Ectodermal cell (in vitro differentiated cells): ENCODE data around the gene PDE8B.
"Not testable (repeated sequence)": the region's sequence is repeated elsewhere in the genome, so short reads cannot be mapped to it uniquely, and the experiment has no call there.

Experiments
- H3K27ac ChIP-seq: 2 replicates; pipeline ENCODE4 v1.7.0; 2013; ENCODE audit warnings: mild to moderate bottlenecking, low read depth, low read length; ENCODE audit not compliant: insufficient read depth, poor library complexity, severe bottlenecking
- H3K27me3 ChIP-seq: 2 replicates; pipeline ENCODE4 v1.7.0; 2013; ENCODE audit warnings: mild to moderate bottlenecking, low read length; ENCODE audit not compliant: insufficient read depth, control insufficient read depth, poor library complexity, severe bottlenecking
- H3K36me3 ChIP-seq: one replicate; pipeline ENCODE4 v1.7.0; 2013; ENCODE audit warnings: low read length; ENCODE audit not compliant: control insufficient read depth, insufficient read depth
- H3K4me1 ChIP-seq: one replicate; pipeline ENCODE4 v1.7.0; 2013; ENCODE audit warnings: low read length; ENCODE audit not compliant: control insufficient read depth, insufficient read depth
- H3K4me3 ChIP-seq: 2 replicates; pipeline ENCODE4 v1.7.0; 2013; ENCODE audit warnings: low read depth, low read length, control low read depth; ENCODE audit not compliant: insufficient read depth
- H3K9me3 ChIP-seq: 2 replicates; pipeline ENCODE4 v1.7.0; 2013; ENCODE audit warnings: mild to moderate bottlenecking, low read length, moderate library complexity; ENCODE audit not compliant: control insufficient read depth
- WGBS, 2 experiments: methylation state at CpG; one replicate each; pipeline ENCODE4 v1.1.7; 2013; ENCODE audit warnings: missing lambda C conversion rate in 2 of 2; 5-methylcytosine and 5-hydroxymethylcytosine counted together

PDE8B gene

DNA sequence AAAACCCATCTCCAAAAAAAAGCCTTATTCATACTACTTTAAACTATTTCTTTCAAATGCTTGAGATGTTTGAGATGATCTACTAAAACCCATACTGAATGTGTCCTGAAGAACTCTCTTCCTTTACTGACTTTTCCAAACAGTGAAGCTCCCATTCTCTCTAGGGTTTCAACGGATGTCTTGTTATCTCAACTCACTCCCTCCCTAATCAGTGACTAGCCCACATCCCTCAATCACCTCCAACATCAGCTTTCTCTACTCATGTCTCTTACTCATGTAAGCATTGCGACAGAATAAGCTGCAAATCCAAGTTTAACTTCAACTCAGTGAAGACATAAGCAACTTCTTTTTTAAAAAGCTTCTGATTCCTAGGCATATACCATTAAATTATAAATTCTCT, 239.5 kb downstream of the PDE8B start:
- Histone ChIP-seq H3K27ac (no peak overlapping the region), H3K27me3 (no peaks in the 10 kb centered on the region), H3K36me3 (peaks cover 23% of the 10 kb centered on the region), H3K9me3 (no peaks in the 10 kb centered on the region), H3K4me3 (no peak overlapping the region), H3K4me1 (no peaks in the 10 kb centered on the region)
- 87 to 90% methylated on average over 2 of the region's 2 CpGs for WGBS, 2 experiments

DNA sequence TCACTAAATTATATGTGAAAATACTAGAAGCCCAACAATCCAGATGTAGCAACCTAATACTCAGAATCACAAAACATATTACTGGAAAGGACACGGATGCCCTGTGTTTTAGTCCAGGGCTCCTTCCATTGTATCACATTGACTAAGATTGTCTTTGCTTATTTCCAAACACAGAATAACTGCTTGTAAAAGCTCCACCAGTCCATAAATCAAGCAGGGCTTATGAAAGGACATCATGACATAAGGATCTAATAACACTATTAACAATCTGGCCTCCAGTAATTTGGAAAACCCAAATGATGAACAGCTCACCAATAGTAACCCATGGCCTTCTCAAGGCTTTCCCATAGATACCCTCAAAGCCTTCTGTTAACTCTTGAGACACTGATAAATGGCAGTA, 241.9 kb downstream of the PDE8B start:
- H3K4me1 ChIP-seq, result no peaks in the 10 kb centered on the region
- H3K27me3 ChIP-seq, result no peaks in the 10 kb centered on the region
- H3K36me3 ChIP-seq, result peaks cover 19% of the 10 kb centered on the region
- 95 to 97% methylated on average over 1 of the region's 1 CpG for WGBS, 2 experiments
- H3K27ac ChIP-seq, result no peak overlapping the region
- H3K4me3 ChIP-seq, result no peak overlapping the region
- no peaks in the 10 kb centered on the region for H3K9me3 ChIP-seq

DNA sequence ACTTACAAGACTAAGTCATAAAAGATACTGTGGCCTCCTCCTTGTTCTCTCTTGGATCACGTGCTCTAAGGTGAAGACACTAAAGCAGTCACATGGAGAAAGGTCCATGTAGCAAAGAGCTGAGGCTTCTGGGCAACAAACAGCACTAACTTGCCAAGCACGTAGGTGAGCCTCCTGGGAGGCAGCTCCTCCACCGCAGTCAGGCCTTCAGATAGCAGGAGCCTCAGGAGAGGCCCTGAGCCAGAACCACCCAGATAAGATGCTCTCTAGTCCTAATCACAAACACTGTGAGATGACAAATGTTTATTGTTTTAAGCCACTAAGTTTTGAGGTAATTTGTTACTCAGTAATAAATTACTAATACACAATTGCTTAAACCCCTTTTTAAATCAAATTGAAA, 243.6 kb downstream of the PDE8B start:
- H3K9me3 ChIP-seq, result no peaks in the 10 kb centered on the region
- WGBS, 2 experiments, result 90 to 95% methylated on average over 3 of the region's 3 CpGs
- no peaks in the 10 kb centered on the region for H3K27me3 ChIP-seq
- H3K4me1 ChIP-seq, result no peaks in the 10 kb centered on the region
- H3K36me3 ChIP-seq, result peaks cover 2% of the 10 kb centered on the region
- H3K27ac ChIP-seq, result no peak overlapping the region
- no peak overlapping the region for H3K4me3 ChIP-seq

DNA sequence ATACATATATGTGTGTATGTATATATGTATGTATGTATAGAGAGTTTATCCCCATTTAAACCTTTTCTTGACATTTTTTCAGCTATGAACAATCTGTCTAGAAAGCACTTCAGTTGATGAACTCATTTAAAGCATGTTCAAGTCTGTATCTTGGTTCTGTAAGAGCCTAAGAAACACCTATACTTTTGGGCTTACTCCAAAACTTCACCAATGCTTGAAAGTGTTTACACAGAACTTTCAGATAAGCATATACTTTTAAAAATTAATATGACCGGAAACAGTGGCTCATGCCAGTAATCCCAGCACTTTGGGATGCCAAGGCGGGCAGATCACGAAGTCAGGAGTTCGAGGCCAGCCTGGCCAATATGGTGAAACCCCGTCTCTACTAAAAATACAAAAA, 250.8 kb downstream of the PDE8B start:
- Histone ChIP-seq H3K27me3 (no peaks in the 10 kb centered on the region), H3K27ac (no peak overlapping the region), H3K9me3 (no peaks in the 10 kb centered on the region), H3K4me1 (no peaks in the 10 kb centered on the region), H3K36me3 (no peaks in the 10 kb centered on the region), H3K4me3 (no peak overlapping the region)
- 91 to 96% methylated on average over 5 of the region's 5 CpGs for WGBS, 2 experiments

DNA sequence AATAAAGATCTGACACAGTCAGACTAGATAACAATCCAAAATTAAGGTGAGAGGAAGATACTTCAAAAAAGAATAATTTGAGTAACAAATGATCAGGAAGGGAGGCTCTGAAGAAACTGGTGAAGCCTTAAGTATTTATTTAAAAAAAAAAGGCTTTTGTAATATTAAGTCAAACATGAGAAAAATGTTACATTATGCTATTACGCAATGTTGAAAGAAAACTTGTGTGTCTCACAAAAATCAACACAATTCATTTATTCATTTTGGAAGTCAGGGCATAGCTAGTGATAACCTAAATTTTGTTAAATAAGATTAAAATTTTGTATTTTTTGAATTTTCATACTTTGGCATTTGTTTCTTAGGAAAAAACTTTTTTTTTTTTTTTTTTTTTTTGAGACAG, 253.4 kb downstream of the PDE8B start:
- no peaks in the 10 kb centered on the region for H3K4me1 ChIP-seq
- H3K36me3 ChIP-seq, result no peaks in the 10 kb centered on the region
- H3K27ac ChIP-seq, result no peak overlapping the region
- no peaks in the 10 kb centered on the region for H3K9me3 ChIP-seq
- 100% methylated on average over 1 of the region's 1 CpG; no CpG with 5 or more reads in 1 of the 2 experiments for WGBS, 2 experiments
- no peaks in the 10 kb centered on the region for H3K27me3 ChIP-seq
- no peak overlapping the region for H3K4me3 ChIP-seq

DNA sequence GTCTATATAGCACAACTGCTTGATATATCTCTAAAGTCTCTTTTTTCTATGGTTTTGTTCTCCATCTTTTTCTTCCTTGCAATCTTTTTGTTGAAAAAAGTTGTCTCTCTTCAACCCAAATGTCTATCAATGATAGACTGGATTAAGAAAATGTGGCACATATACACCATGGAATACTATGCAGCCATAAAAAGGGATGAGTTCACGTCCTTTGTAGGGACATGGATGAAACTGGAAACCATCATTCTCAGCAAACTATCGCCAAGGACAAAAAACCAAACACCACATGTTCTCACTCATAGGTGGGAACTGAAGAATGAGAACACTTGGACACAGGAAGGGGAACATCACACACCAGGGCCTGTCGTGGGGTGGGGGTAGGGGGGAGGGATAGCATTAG, 258.4 kb downstream of the PDE8B start:
- not testable (repeated sequence) for H3K4me1 ChIP-seq, H3K9me3 ChIP-seq, H3K27ac ChIP-seq, H3K4me3 ChIP-seq, H3K27me3 ChIP-seq, H3K36me3 ChIP-seq
- 97 to 100% methylated on average over 1 to 3 of the region's 3 CpGs for WGBS, 2 experiments

DNA sequence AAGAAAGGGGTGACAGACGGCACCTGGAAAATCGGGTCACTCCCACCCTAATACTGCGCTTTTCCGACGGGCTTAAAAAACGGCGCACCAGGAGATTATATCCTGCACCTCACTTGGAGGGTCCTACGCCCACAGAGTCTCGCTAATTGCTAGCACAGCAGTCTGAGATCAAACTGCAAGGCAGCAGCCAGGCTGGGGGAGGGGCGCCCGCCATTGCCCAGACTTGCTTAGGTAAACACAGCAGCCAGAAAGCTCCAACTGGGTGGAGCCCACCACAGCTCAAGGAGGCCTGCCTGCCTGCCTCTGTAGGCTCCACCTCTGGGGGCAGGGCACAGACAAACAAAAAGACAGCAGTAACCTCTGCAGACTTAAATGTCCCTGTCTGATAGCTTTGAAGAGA, 264.6 kb downstream of the PDE8B start:
- 92 to 96% methylated on average over 11 of the region's 11 CpGs for WGBS, 2 experiments

More for the DNA sequence above, 264.6 kb downstream of the PDE8B start:
- not testable (repeated sequence) for H3K27me3 ChIP-seq, H3K4me3 ChIP-seq, H3K36me3 ChIP-seq, H3K4me1 ChIP-seq, H3K9me3 ChIP-seq, H3K27ac ChIP-seq
